Skin of body (tissue), 2 donors: ENCODE data around the gene PTGS1. TPM values are rescaled to one million over a fixed set of nuclear protein-coding genes. Genes with fewer than 3 reads are reported as not detected.

Experiments
- DNase-seq: peaks from one replicate; lab custom pipeline; 2025; lab: John Stamatoyannopoulos, UW
- total RNA-seq: library from RNA; depleted of rRNA; stranded (reverse); fragments of >200 nt; gene quantifications from one replicate; pipeline ENCODE4 v1.2.3, GENCODE V29; 2014

PTGS1 gene
- total RNA-seq, 1 donor from 2014 or later = 4.7 TPM

DNA sequence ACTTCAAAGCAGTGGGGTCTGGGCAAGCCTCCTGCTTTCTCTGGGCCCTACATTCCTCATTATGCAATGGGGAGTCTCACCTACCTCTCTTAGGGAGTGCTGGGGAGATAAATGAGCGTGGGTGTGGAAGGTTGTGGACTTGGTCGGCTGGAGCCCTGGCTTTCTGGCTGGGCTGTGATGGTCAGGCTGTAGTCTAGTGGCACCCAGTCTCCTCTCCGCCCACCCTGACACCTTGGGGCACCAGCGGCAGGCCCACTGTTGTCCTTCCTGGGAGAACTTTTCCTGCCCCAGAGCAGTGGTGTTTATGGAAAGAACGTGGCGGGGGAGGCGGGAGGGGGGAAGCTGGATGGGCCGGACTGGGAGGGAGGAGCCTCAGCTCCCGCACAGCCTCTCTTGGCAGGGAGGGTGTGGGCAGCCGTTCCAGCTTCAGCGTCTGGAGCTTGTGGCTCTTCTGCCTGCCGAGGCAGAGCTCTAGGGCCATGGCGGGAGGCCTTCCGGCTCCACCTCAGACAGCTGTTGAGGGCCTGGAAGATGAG, 4.1 kb downstream of the PTGS1 start:
- peak; percentile 43 for DNase-seq

DNA sequence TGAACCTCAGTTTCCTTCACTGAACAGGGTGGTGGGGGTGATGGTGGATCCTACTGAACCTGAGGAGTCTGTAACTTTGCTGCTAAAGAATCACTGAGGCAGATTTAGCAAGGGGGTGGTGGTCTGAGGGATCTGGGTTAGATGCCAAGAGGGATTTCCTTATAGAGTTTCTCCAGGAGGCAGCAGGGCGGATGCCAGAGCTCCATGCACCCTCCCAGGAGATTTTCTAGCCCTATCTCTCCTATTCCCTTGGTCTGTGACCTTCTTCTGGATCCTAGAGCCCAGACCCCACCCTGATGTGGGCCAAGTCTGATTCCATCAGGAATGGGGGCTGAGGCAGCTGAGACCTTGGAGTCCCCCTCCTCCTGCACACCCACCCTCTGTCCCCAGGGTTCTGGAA, 6.0 kb downstream of the PTGS1 start:
- DNase-seq = no peak

DNA sequence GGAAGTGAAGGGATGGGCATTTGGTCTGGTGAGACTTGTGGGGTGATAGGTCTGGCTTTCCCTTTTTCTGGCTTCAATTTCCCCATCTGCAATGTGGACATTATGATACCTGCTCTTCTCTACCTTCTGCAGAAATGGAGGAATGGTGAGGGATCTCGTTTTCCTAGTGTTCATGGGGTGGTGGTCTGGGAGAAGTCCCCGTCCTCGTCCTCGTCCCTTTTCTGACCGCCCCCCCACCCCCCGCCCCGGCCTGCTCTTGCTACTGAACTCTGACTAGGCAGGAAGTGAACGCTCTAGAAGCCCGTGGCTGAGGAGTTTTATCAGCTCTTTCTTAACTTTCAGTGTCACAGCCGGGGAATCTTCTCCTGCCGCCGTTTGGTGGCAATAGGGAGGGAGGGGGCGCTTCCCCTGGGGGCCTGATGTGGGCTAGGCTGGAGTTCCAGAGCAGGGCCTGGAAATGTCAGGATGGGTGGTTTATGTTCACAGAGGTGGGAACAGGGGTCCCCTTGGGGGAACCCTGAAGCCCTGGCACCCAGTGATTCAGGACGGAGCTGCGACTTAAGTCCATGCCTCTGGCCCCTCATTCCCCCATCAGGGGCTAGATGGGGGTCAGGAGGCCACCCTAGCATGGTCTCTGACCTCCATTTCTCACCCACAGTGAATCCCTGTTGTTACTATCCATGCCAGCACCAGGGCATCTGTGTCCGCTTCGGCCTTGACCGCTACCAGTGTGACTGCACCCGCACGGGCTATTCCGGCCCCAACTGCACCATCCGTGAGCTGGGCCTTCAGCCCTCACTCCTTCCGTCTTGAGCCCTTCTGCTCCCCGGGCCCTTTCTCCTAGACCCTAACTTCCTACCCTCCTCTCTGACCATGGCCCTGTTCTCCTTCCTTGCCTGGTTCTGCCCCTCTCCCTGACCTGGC, 6.7 kb downstream of the PTGS1 start:
- no peak for DNase-seq

- DNase-seq = no peak
Measured at GRCh38 chr9:122378236-122378635, 7.4 kb downstream of the PTGS1 start.

DNA sequence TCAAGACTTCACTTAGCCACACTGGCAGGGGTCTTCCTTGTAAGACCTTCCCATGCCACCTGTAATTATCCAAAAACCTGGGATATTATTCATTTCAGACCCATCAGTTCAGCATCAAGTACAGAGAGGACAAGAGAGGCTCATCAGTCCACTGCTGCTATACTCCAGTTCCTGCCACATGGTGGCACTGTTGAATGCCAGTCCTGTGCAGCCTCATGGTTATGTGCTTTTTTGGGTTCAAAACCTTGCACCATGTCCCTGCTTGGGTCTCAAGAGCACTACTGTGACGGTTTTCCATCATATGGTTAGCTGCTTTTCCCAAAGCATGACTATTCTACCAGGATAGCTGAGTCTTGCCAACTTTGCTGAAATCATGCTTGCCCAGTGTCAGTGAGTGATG, 8.5 kb downstream of the PTGS1 start:
- DNase-seq = no peak

DNA sequence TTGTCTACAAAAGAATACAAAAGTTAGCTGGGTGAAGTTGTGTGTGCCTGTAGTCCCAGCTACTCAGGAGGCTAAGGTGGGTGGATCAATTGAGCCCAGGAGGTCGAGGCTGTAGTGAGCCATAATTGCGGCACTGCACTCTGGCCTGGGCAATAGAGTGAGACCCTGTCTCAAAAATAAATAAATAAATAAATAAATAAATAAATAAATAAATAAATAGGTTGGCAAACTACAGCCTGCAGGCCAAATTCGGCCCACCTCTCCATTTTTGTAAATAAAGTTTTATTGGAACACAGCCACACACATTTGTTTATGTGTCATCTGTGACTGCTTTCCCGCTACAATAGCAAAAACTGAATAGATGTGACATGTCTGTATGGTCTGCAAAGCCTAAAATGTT, 9.5 kb downstream of the PTGS1 start:
- no peak for DNase-seq

DNA sequence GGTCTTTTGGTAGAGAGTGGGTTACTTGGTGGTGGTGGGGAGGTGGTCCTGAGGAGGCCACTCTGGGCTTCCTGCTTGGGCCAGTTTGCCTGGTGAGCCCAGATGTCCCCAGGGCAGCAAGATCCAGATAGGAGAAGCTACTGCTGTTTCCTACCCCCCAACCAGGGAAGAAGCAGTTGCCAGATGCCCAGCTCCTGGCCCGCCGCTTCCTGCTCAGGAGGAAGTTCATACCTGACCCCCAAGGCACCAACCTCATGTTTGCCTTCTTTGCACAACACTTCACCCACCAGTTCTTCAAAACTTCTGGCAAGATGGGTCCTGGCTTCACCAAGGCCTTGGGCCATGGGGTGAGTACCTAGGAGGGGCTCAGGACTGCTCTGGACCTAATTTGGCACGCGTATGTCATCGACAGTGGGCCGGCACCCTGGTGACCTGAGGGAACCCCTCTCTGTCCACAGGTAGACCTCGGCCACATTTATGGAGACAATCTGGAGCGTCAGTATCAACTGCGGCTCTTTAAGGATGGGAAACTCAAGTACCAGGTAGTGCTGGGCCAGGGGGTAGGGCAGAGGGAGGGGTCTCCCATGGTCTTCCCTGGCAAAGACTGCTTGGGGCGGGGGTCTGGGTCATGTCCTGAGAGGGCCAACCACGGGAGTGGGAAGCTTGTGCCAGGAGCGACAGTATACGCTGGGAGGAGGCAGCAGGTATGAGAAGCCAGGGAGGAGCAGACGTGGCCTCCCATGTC, 10.6 kb downstream of the PTGS1 start:
- DNase-seq = no peak

- DNase-seq = peak; percentile 19
Measured at GRCh38 chr9:122382901-122383850, 12.4 kb downstream of the PTGS1 start.

- no peak for DNase-seq
Measured at GRCh38 chr9:122383992-122384461, 13.2 kb downstream of the PTGS1 start.

GRCh38 chr9:122386311-122386872, 15.6 kb downstream of the PTGS1 start:
- DNase-seq = no peak

DNA sequence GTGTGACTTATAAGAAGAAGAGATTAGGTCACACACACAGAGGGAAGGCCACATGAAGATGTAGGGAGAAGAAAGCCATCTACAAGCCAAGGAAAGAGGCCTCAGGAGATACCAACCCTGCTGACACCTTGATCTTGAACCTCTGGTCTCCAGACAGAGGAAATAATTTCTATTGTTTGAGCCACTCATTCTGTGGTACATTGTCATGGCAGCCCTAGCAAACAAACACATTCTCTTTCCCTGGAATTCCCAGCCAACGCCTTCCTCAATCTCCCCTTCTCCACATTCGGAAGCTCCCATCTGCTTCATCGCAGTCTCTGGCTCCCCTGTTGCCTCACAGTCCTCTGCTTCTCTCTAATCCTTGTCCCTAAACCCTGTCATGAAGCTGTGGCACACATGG, 16.7 kb downstream of the PTGS1 start:
- no peak for DNase-seq

GRCh38 chr9:122389195-122389594, 18.4 kb downstream of the PTGS1 start:
- DNase-seq = no peak

- DNase-seq = no peak
Measured at GRCh38 chr9:122389799-122390481, 19.1 kb downstream of the PTGS1 start.

GRCh38 chr9:122392284-122392683, 21.5 kb downstream of the PTGS1 start:
- DNase-seq = no peak

DNA sequence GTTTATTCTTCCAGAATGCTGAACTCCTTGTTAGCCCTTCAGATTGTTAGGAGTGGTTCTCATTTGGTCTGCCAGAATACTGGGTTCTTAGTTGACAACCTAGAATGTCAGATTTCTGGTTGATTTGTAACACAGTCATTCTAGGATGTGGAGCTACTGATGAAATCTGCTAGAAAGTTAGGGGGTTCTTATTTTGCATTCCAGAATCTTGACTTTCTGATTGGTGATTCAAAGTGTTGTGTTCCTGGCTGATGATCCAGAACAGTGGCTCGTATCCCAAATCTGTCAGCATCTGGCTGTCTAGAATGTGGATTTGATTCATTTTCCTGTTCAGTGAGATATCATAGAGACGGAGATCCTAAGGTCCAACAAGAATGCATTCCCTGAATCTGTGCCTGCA, 21.9 kb downstream of the PTGS1 start:
- DNase-seq = no peak

DNA sequence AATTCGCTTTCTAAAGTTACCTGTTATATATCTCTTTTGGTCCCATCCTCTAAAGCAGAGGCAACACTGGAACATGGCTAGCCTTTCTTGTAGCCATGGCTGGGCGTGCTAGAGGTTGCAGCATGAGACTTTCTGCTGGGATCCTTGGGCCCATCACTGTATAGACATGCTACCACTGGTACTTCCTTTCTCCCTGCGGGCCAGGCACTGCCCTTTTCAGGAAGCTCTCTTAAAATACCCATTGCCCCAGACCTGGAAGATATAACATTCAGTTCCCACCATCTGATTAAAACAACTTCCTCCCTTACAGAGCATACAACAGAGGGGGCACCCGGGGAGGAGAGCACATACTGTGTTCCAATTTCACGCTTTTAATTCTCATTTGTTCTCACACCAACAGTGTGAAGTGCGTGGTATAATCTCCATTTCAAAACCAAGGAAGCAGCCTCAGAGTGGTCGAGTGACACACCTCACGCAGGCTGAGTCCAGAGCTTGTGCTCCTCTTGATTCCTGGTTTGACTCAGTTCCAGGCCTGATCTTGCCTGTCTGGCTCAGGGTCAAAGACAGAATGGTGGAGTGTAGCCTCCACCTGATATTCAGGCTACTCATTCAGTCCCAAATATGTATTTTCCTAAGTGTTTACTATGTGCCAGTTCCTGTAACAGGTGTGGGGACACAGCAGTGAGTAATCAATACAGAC, 22.6 kb downstream of the PTGS1 start:
- DNase-seq = no peak

DNA sequence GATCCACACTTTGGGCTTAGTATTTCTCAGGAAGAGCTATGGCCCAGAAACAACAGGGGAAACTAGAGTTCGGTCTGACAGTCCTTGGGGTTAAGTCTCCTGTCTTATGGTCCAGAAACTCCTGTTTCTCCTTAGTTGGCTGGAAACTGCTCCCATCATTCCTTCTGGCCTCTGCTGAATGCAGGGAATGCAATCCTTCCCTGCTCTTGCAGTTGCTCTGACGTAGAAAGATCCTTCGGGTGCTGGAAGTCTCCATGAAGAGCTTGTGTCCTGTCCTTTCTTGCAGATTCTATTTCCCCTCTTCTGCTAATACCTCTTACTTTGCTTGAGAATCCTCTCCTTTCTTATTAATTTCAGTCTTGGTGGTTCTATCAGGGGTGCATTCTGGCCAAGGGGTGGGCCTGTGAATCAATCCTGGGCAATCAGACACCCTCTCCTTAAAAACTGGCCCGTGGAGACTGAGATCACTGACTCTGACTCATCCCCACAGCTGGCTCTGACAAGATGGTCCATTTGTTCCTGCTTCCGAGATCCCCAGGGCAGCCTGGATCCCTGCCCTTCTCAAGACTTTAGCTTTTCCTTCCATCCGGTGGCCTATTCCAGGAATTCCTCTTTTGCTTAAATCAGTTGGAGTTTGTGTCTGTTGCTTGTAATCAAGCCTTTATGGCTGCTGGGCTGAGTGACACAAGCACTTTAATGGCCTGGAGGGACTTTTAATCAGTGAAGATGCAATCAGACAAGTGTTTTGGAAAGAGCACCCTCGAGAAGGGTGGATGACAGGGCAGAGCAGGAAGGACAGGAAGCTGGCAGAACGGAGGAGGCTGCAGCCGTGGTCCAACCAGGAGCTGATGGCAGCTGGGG, 23.7 kb downstream of the PTGS1 start:
- DNase-seq = peak; percentile 56

DNA sequence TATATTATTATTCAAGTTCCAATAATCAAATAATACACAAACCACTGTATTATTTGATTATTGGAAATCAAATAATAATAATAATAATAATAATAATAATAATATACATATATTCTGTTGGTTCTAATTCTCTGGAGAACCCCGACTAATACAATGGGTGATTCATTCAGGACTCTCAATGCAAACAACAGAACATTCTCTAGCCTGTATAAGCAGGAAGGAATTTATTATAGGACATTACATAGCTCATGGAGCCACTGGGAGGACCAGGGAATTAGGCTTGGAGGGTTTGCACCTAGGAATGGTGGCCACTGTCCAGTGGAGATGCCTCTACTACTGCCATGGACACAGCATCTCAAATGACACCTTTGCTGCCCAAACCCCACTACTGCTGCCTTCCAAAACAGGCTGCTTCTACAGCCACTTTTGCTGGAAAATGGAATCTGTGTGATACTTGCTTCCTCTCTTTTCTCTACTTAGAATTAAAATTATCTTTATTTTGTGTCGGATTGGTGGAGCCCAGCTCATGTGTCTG, 25.9 kb downstream of the PTGS1 start:
- no peak for DNase-seq
